ENCODE data around the gene KRTAP6-2. TPM values are rescaled to one million over a fixed set of nuclear protein-coding genes. Genes with fewer than 3 reads are reported as not detected.

The KRTAP6-2 gene, protein sequence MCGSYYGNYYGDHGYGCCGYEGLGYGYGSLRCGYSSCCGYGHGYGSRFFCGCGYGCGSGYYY
- not detected in 2 replicates for total RNA-seq (2014; rRNA removed; shearing (Covaris generic))

DNA sequence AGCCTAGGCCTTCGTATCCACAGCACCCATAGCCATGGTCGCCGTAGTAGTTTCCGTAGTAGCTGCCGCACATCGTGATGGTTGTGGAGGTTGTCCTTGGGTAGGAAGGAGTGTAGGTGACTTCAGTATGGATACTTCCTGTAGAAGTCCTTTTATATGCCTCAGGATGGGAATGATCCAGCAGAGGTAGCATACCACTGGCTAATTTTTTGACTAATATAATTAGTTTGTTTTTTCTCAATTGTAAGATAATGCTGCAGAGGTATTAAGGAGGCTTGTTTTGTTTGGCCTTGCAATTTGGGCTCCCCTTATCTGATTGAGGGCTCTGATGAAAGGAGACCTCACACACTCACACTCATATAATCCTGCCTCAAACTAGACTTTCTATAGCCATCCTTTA lies at the start of gene KRTAP6-2:
Gene KRTAP6-2 (minus strand): TSS at position 101 of the 400 bp plus-strand sequence. CDS start 28 bp downstream, at position 73.
- H3K9me3 ChIP-seq (replicated peaks), result no peaks in the 10 kb centered on the region
- H3K4me1 ChIP-seq, result no peaks in the 10 kb centered on the region
- no peak within 1 kb of the TSS for H3K4me3 ChIP-seq
- no peaks in the 10 kb centered on the region for H3K36me3 ChIP-seq
- H3K27ac ChIP-seq, result no peak within 1 kb of the TSS
- no peaks in the 10 kb centered on the region for H3K27me3 ChIP-seq
- DNase-seq, result no peak

DNA sequence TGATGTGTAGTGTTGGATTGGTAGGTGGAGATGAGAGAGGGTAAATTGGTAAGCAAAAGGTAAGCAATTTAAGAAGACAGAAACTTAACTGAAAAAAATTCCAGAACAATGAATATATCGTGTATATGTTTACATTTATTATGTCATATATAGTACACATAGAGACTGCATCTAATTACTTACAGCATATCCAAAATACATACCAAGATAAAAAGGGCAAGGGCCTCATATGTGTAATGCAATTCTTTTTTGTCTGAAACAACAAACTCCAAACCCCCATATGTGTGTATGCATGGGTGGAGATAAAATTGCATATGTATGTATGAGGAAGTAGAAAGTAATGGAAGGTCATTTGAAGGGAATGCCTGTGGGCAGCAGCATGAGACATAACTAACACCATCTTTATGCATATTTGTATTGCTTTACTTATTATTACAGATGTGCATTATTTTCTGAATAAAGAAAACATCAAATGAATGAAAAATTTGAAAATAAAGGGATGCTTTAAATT lies 48.3 kb upstream of the KRTAP6-2 start:
- Histone ChIP-seq H3K27me3 (no peaks in the 10 kb centered on the region), H3K4me3 (no peak overlapping the region), H3K9me3 (replicated peaks) (no peaks in the 10 kb centered on the region), H3K27ac (no peak overlapping the region), H3K4me1 (no peaks in the 10 kb centered on the region), H3K36me3 (no peaks in the 10 kb centered on the region)
- no peak for DNase-seq

DNA sequence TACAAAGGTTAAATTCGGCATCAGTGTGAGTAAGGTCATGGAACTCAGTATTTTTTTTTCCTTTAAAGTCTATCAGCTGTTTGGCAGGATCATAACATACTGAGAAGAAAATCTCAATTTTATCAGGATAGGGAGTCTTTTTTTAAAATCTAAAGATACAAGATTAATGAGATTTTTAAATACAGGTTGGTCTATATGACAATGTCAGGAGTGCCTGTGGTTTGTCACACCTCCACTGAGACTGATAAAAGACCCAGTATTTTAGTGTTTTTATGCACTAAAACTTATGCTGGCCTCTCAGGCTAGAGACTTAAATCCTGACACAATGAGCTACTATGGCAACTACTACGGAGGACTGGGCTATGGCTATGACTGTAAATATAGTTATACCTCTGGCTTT lies 43.9 kb upstream of the KRTAP6-2 start, which contains the start of gene KRTAP20-3:
Gene KRTAP20-3 (plus strand): TSS at position 301 of the 400 bp plus-strand sequence.
- no peaks in the 10 kb centered on the region for H3K27me3 ChIP-seq
- H3K36me3 ChIP-seq, result no peaks in the 10 kb centered on the region
- no peak for DNase-seq
- no peaks in the 10 kb centered on the region for H3K4me1 ChIP-seq
- no peak within 1 kb of the TSS for H3K27ac ChIP-seq
- H3K9me3 ChIP-seq (replicated peaks), result no peaks in the 10 kb centered on the region
- no peak within 1 kb of the TSS for H3K4me3 ChIP-seq

- no peak for DNase-seq
- Histone ChIP-seq H3K4me1 (no peaks in the 10 kb centered on the region), H3K27me3 (no peaks in the 10 kb centered on the region; the same call in 1 of the 2 replicates), H3K27ac (no peak overlapping the region), H3K36me3 (no peaks in the 10 kb centered on the region), H3K4me3 (no peak overlapping the region), H3K9me3 (replicated peaks) (no peaks in the 10 kb centered on the region)
These were observed 40.0 kb upstream of the KRTAP6-2 start for GRCh38 chr21:30638686-30639085.

GRCh38 chr21:30634906-30635305 lies 36.2 kb upstream of the KRTAP6-2 start, which contains the start of gene KRTAP20-2:
Gene KRTAP20-2, plus strand, starts transcription at chr21:30635206. Its CDS starts 58 bp downstream, at chr21:30635264.
- H3K4me3 ChIP-seq, result no peak within 1 kb of the TSS
- DNase-seq, result no peak

DNA sequence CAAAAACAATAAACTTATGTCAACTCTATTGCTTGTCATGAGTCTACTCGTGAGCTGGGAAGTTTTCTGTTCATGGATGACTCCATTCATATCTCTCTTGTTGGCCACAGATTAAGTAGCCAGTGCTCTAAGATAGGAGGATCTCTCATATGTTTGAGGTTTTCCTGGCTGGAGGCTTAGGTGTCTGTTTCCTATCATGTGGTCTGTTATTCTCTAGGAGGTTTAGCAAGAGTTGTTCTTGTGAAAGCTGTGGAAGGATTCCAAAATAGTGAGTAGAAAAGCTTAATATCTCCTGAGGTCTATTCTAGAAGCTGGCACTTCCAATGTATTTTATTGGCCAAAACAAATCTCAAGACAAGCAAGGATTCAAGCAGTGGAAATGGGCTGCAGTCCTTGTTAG lies 30.5 kb upstream of the KRTAP6-2 start:
- Histone ChIP-seq H3K4me3 (no peak overlapping the region), H3K36me3 (no peaks in the 10 kb centered on the region), H3K9me3 (replicated peaks) (no peaks in the 10 kb centered on the region), H3K4me1 (no peaks in the 10 kb centered on the region), H3K27ac (no peak overlapping the region), H3K27me3 (peaks cover 3% of the 10 kb centered on the region; the same call in 1 of the 2 replicates)
- DNase-seq, result no peak

More at GRCh38 chr21:30634906-30635305, 36.2 kb upstream of the KRTAP6-2 start, which contains the start of gene KRTAP20-2:
- Histone ChIP-seq H3K4me1 (no peaks in the 10 kb centered on the region), H3K9me3 (replicated peaks) (no peaks in the 10 kb centered on the region), H3K27ac (no peak within 1 kb of the TSS), H3K36me3 (no peaks in the 10 kb centered on the region), H3K27me3 (no peaks in the 10 kb centered on the region; the same call in 1 of the 2 replicates)

GRCh38 chr21:30628109-30628508 lies 29.4 kb upstream of the KRTAP6-2 start:
- DNase-seq, result no peak
- H3K27ac ChIP-seq, result no peak overlapping the region
- H3K27me3 ChIP-seq, result 0 out of 2 replicates have a peak, but pooled peaks cover 3% of the 10 kb centered on the region
- no peak overlapping the region for H3K4me3 ChIP-seq
- no peaks in the 10 kb centered on the region for H3K4me1 ChIP-seq
- H3K36me3 ChIP-seq, result no peaks in the 10 kb centered on the region
- no peaks in the 10 kb centered on the region for H3K9me3 ChIP-seq (replicated peaks)

DNA sequence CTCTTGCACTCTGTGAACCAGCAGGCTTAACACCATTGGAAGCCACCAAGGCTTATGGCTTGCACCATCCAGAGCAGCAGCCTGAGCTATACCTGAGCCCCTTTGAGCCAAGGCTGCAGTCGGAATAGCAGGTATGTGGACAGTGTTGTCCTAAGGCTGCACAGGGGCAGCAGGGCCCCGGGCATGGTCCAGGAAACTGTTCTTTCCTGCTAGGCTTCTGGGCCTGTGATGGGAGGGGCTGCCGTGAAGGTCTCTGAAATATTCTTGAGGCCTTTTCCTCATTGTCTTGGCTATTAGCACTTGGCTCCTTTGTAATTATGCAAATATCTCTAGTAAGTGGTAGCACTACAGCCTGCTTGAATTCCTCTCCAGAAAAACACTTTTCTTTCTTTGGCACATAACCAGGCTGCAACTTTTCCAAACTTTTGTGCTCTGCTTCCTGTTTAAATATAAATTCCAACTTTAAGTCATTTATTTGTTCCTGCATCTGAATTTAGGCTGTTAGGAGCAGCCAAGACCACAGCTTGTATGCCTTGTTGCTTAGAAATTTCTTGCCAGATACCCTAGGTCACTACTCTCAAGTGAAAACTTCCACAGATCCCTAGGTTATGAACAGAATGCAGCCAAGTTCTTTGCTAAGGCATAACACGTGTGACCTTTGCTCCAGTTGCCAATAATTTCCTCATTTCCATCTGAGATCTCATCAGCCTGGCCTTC lies 26.9 kb upstream of the KRTAP6-2 start:
- DNase-seq, result no peak
- Histone ChIP-seq H3K4me3 (no peak overlapping the region), H3K27me3 (0 out of 2 replicates have a peak, but pooled peaks cover 6% of the 10 kb centered on the region), H3K9me3 (replicated peaks) (no peaks in the 10 kb centered on the region), H3K36me3 (no peaks in the 10 kb centered on the region), H3K27ac (no peak overlapping the region), H3K4me1 (no peaks in the 10 kb centered on the region)

- no peaks in the 10 kb centered on the region for H3K4me1 ChIP-seq
- H3K27me3 ChIP-seq, result 0 out of 2 replicates have a peak, but pooled peaks cover 3% of the 10 kb centered on the region
- no peak for DNase-seq
- no peak overlapping the region for H3K4me3 ChIP-seq
- no peak overlapping the region for H3K27ac ChIP-seq
- H3K9me3 ChIP-seq (replicated peaks), result no peaks in the 10 kb centered on the region
- H3K36me3 ChIP-seq, result no peaks in the 10 kb centered on the region
These were observed 24.7 kb upstream of the KRTAP6-2 start for GRCh38 chr21:30623362-30623761.

DNA sequence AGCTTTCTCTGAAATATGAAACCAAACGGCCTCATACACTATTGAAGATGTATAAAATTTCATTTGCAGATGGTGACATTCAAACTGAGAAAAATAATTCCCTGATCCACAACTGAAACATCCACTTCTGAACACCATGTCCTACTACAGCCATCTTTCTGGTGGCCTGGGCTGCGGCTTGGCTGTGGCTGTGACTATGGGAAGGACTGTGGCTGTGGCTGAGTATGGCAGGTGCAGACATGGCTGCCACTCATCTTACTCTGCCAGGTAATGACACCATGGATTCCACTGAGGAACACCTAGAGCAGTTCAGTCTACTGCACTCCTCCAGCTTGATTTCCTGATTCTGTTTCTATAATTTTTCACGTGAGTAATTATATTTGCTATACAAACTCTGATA lies 21.8 kb upstream of the KRTAP6-2 start, which contains the start of gene KRTAP20-4:
Gene KRTAP20-4 (plus strand): TSS at position 106 of the 400 bp plus-strand sequence.
- 0 out of 2 replicates have a peak, but pooled peaks cover 3% of the 10 kb centered on the region for H3K27me3 ChIP-seq
- H3K27ac ChIP-seq, result no peak within 1 kb of the TSS
- H3K4me1 ChIP-seq, result no peaks in the 10 kb centered on the region

GRCh38 chr21:30620080-30620479 lies 21.4 kb upstream of the KRTAP6-2 start:
- Histone ChIP-seq H3K4me1 (no peaks in the 10 kb centered on the region), H3K27ac (no peak overlapping the region), H3K36me3 (no peaks in the 10 kb centered on the region), H3K4me3 (no peak overlapping the region), H3K27me3 (0 out of 2 replicates have a peak, but pooled peaks cover 3% of the 10 kb centered on the region), H3K9me3 (replicated peaks) (no peaks in the 10 kb centered on the region)
- DNase-seq, result no peak

More for the DNA sequence above, 21.8 kb upstream of the KRTAP6-2 start, which contains the start of gene KRTAP20-4:
- H3K9me3 ChIP-seq (replicated peaks), result no peaks in the 10 kb centered on the region
- no peaks in the 10 kb centered on the region for H3K36me3 ChIP-seq
- no peak for DNase-seq
- no peak within 1 kb of the TSS for H3K4me3 ChIP-seq

DNA sequence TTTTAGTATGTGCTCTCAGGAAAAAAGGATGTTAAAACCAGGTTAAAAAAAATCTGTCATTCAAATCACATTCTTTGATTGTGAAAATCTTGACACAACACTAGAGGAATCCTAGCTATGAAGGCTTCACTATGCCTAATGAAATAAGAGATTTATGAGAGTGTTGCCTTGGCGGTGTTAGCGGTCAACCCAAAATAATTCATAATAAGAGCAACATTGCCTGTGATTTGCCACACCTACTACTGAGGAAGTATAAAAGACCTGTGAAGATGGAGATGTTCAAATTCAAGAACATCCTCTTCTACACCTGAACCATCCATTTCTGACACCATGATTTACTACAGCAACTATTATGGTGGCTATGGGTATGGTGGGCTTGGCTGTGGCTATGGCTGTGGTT lies 17.4 kb upstream of the KRTAP6-2 start, which contains the start of gene KRTAP20-1:
Gene KRTAP20-1 (plus strand): TSS at position 301 of the 400 bp plus-strand sequence. CDS start 30 bp downstream, at position 331.
- Histone ChIP-seq H3K4me1 (no peaks in the 10 kb centered on the region), H3K4me3 (no peak within 1 kb of the TSS), H3K9me3 (replicated peaks) (no peaks in the 10 kb centered on the region), H3K36me3 (no peaks in the 10 kb centered on the region), H3K27me3 (0 out of 2 replicates have a peak, but pooled peaks cover 2% of the 10 kb centered on the region), H3K27ac (no peak within 1 kb of the TSS)
- no peak for DNase-seq

DNA sequence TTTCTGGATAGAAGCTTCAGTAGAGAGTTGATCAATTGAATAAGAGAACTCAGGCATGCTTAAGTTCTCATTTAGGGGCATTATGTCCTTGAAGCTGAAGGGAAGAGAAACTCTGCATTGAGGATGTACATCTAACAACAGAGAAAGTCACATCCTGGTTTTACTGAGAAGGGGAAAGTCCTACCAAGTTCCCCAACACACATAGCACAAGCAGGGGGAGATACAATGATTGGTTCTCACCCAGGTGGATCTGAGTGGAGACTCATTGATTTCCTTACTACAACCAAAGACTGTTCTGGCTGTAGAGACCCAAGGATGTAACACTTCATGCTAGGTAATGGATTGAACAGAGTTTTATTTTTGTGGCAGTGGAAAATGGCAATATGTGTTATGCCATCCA lies 16.5 kb upstream of the KRTAP6-2 start:
- no peaks in the 10 kb centered on the region for H3K36me3 ChIP-seq
- H3K4me3 ChIP-seq, result no peak overlapping the region
- H3K27me3 ChIP-seq, result no peaks in the 10 kb centered on the region
- no peak for DNase-seq
- no peaks in the 10 kb centered on the region for H3K4me1 ChIP-seq
- no peak overlapping the region for H3K27ac ChIP-seq
- no peaks in the 10 kb centered on the region for H3K9me3 ChIP-seq (replicated peaks)

DNA sequence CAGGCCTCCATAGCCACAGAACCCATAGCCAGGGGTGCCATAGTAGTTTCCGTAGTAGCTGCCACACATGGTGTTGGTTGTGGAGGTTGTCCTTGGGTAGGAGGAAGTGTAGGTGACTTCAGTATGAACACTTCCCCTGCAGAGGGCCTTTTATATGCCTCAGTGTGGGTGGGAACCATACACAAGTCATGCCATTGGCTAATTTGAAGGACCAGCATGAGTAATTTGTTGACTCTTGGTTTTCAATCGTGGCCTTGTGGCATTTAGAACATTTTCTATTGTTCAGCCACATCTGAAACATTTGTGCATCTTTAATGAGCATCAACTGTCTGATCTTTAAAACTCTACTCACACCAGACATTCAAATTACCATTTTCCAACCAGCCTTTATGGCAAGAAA lies 15.1 kb upstream of the KRTAP6-2 start, which contains the start of gene KRTAP6-1:
Gene KRTAP6-1 (minus strand): TSS at position 95 of the 400 bp plus-strand sequence. CDS start 26 bp downstream, at position 69.
- no peak for DNase-seq
- no peaks in the 10 kb centered on the region for H3K27me3 ChIP-seq
- no peaks in the 10 kb centered on the region for H3K36me3 ChIP-seq
- H3K9me3 ChIP-seq (replicated peaks), result no peaks in the 10 kb centered on the region
- no peak within 1 kb of the TSS for H3K4me3 ChIP-seq
- no peak within 1 kb of the TSS for H3K27ac ChIP-seq
- no peaks in the 10 kb centered on the region for H3K4me1 ChIP-seq

GRCh38 chr21:30612132-30612531 lies 13.4 kb upstream of the KRTAP6-2 start:
- Histone ChIP-seq H3K27ac (no peak overlapping the region), H3K27me3 (no peaks in the 10 kb centered on the region), H3K4me1 (no peaks in the 10 kb centered on the region), H3K36me3 (no peaks in the 10 kb centered on the region), H3K4me3 (no peak overlapping the region), H3K9me3 (replicated peaks) (no peaks in the 10 kb centered on the region)
- DNase-seq, result no peak
